Gastroesophageal sphincter (tissue), 4 donors: ENCODE measurements around the gene ROBO1. TPM values are rescaled to one million over a fixed set of nuclear protein-coding genes. Genes with fewer than 3 reads are reported as not detected.
"Not testable (repeated sequence)": the region's sequence is repeated elsewhere in the genome, so short reads cannot be mapped to it uniquely, and the experiment has no call there.

Experiments
- ATAC-seq: fragments of 150-250 bp; one replicate; pipeline ENCODE4 v1.9.1; 2016; ENCODE audit warnings: mild to moderate bottlenecking, moderate library complexity
- H3K27ac ChIP-seq, 4 donors: fragments of 200-600 bp; sonication (generic) in 3 of 4; 1 replicate in 3 of 4; 2 replicates in 1 of 4; pipeline ENCODE4 v1.5.1; 2016 to 2019
- H3K27me3 ChIP-seq: fragments of 200-600 bp; sonication (generic); one replicate; pipeline ENCODE4 v1.5.1; 2019
- H3K36me3 ChIP-seq, 2 donors: fragments of 200-600 bp; sonication (generic); one replicate each; pipeline ENCODE4 v1.5.1; 2019; ENCODE audit warnings: control low read depth in 1 of 2
- H3K4me1 ChIP-seq, 3 donors: fragments of 200-600 bp; sonication (generic); 1 replicate in 2 of 3; 2 replicates in 1 of 3; pipeline ENCODE4 v1.5.1; 2016 to 2019; ENCODE audit warnings: control low read depth in 2 of 3
- H3K4me3 ChIP-seq, 2 donors: fragments of 200-600 bp; sonication (generic); one replicate each; pipeline ENCODE4 v1.5.1; 2019; ENCODE audit warnings: mild to moderate bottlenecking in 1 of 2, moderate library complexity in 1 of 2
- H3K9me3 ChIP-seq, 3 donors: fragments of 200-600 bp; sonication (generic); one replicate each; pipeline ENCODE4 v1.5.1; 2017 to 2019; ENCODE audit warnings: control low read depth in 2 of 3
- EP300 ChIP-seq: sonication (generic); formaldehyde crosslinking; IDR thresholded peaks from one replicate; pipeline ENCODE4 v1.6.1; 2017; ENCODE audit warnings: antibody characterized with exemption, mild to moderate bottlenecking
- POLR2A ChIP-seq, 2 donors: fragments of 450-650 bp; IDR thresholded peaks; one replicate each; pipeline ENCODE4 v1.6.1; 2017; ENCODE audit warnings: antibody characterized with exemption in 2 of 2, mild to moderate bottlenecking in 2 of 2, moderate library complexity in 1 of 2
- POLR2AphosphoS5 ChIP-seq: sonication (generic); formaldehyde crosslinking; IDR thresholded peaks from one replicate; pipeline ENCODE4 v1.6.1; 2017; ENCODE audit warnings: antibody characterized with exemption
- WGBS, 2 donors: methylation state at CpG; one replicate each; pipeline ENCODE4 v1.1.5; 2018; ENCODE audit warnings: low coverage in 1 of 2; 5-methylcytosine and 5-hydroxymethylcytosine counted together
- total RNA-seq, 4 donors: library from RNA; depleted of rRNA; stranded (reverse); fragments of >200 nt; gene quantifications; one replicate each; pipeline ENCODE4 v1.1.0, GENCODE V29; 2016
- TF ChIP-seq, protein P1 (sequence below), 4 experiments: fragments of 200-600 bp in 2 of 4; fragments of 450-650 bp in 2 of 4; sonication (generic) in 1 of 4; IDR thresholded peaks; one replicate each; pipeline ENCODE4 v1.5.1; 2017 to 2019; ENCODE audit warnings: antibody characterized with exemption in 4 of 4, mild to moderate bottlenecking in 2 of 4, moderate library complexity in 2 of 4

Gene ROBO1
- total RNA-seq, 4 donors from 2014 or later: 9.7 to 15.3 (median 12.9) TPM

DNA sequence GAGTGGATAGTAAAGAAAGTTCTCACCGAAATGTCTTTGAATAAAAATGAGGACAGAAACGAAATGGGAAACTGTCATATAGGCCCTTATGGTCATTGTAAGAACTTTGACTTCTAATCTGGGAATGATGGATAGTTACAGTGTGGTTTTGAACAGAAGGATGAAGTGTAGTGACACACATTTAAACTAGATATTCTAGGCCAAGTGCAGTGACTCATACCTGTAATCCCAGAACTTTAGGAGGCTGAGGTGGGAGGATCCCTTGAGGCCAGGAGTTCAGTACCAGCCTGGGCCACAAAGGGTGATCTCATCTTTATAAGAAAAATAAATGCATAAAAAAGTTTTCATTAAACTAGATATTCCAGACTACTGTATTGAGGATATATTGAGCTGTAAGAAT is 452.8 kb downstream of the ROBO1 start:
- 30 to 61% methylated on average over 2 of the region's 2 CpGs for WGBS, 2 donors
- Histone ChIP-seq H3K27ac (no peak overlapping the region), H3K36me3 (no peaks in the 10 kb centered on the region), H3K9me3 (no peaks in the 10 kb centered on the region), H3K27me3 (no peaks in the 10 kb centered on the region), H3K4me1 (no peaks in the 10 kb centered on the region), H3K4me3 (no peak overlapping the region)
- no peak for ATAC-seq
- TF ChIP-seq POLR2AphosphoS5 (no peak), POLR2A (IDR thresholded peaks at IDR 0.05) (no peak), EP300 (no peak)
- TF ChIP-seq, protein P1, sequence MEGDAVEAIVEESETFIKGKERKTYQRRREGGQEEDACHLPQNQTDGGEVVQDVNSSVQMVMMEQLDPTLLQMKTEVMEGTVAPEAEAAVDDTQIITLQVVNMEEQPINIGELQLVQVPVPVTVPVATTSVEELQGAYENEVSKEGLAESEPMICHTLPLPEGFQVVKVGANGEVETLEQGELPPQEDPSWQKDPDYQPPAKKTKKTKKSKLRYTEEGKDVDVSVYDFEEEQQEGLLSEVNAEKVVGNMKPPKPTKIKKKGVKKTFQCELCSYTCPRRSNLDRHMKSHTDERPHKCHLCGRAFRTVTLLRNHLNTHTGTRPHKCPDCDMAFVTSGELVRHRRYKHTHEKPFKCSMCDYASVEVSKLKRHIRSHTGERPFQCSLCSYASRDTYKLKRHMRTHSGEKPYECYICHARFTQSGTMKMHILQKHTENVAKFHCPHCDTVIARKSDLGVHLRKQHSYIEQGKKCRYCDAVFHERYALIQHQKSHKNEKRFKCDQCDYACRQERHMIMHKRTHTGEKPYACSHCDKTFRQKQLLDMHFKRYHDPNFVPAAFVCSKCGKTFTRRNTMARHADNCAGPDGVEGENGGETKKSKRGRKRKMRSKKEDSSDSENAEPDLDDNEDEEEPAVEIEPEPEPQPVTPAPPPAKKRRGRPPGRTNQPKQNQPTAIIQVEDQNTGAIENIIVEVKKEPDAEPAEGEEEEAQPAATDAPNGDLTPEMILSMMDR (IDR thresholded peaks at IDR 0.05): no peak

DNA sequence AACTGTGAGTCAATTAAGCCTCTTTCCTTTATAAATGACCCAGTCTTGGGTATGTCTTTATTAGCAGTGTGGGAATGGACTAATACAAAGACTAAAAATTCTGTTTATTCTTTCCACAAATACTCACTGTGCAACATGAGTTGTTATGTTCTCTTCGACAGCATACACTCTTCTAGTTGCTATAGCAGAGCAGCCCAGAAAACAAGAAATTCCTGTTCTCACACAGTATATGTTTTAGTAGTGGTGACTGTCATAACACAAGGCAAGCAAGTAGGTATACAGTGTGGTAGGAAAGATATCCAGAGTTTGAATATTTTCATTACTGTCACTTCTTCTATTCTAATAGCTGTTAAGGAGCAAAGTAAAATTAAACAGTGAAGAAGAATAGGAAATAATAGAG is 453.3 kb downstream of the ROBO1 start:
- H3K27me3 ChIP-seq: no peaks in the 10 kb centered on the region
- no peak for TF ChIP-seq POLR2AphosphoS5
- H3K4me1 ChIP-seq: no peaks in the 10 kb centered on the region
- H3K4me3 ChIP-seq: no peak overlapping the region
- 50% methylated on average over 1 of the region's 1 CpG for WGBS, 2 donors
- H3K27ac ChIP-seq: no peak overlapping the region
- no peaks in the 10 kb centered on the region for H3K9me3 ChIP-seq
- H3K36me3 ChIP-seq: no peaks in the 10 kb centered on the region
- no peak for ATAC-seq

DNA sequence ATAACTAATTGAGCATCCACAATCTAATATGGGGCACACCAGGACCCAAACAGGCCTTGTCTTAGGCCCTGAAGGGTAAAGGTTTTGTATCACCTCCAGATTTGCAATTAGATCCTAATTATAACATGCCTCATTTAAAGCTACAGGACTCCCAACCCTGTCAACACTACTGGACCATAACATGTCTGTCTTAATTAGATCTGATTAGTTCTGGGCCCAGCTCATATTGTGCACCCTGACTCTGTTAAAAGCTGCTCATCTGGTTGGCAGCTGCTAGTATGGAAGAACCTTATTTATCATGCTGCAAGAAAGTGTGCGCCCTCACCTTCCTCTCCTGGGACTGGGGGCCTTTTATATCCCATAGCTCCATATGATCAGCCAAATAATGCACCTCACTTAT is 457.8 kb downstream of the ROBO1 start:
- no peaks in the 10 kb centered on the region for H3K36me3 ChIP-seq
- no peak for TF ChIP-seq POLR2A (IDR thresholded peaks at IDR 0.05)
- no peak for TF ChIP-seq POLR2AphosphoS5
- TF ChIP-seq, protein P1 (IDR thresholded peaks at IDR 0.05): no peak
- TF ChIP-seq EP300: no peak
- WGBS, 2 donors: 100% methylated on average over 1 of the region's 1 CpG
- H3K27me3 ChIP-seq: no peaks in the 10 kb centered on the region
- H3K4me1 ChIP-seq: no peaks in the 10 kb centered on the region
- no peak for ATAC-seq
- no peaks in the 10 kb centered on the region for H3K9me3 ChIP-seq
- no peak overlapping the region for H3K27ac ChIP-seq
- H3K4me3 ChIP-seq: no peak overlapping the region

- H3K27ac ChIP-seq: no peak overlapping the region
- H3K27me3 ChIP-seq: no peaks in the 10 kb centered on the region
- no peaks in the 10 kb centered on the region for H3K9me3 ChIP-seq
- H3K4me1 ChIP-seq: no peaks in the 10 kb centered on the region
- TF ChIP-seq POLR2A (IDR thresholded peaks at IDR 0.05) (no peak), EP300 (no peak), POLR2AphosphoS5 (no peak)
- TF ChIP-seq, protein P1 (IDR thresholded peaks at IDR 0.05): no peak
- H3K36me3 ChIP-seq: no peaks in the 10 kb centered on the region
- ATAC-seq: no peak
- WGBS, 2 donors: 50% methylated on average over 1 of the region's 1 CpG; no CpG with 5 or more reads in 1 of the 2 donors
- H3K4me3 ChIP-seq: no peak overlapping the region
Observed at GRCh38 chr3:79306934-79307570, 460.7 kb downstream of the ROBO1 start.

DNA sequence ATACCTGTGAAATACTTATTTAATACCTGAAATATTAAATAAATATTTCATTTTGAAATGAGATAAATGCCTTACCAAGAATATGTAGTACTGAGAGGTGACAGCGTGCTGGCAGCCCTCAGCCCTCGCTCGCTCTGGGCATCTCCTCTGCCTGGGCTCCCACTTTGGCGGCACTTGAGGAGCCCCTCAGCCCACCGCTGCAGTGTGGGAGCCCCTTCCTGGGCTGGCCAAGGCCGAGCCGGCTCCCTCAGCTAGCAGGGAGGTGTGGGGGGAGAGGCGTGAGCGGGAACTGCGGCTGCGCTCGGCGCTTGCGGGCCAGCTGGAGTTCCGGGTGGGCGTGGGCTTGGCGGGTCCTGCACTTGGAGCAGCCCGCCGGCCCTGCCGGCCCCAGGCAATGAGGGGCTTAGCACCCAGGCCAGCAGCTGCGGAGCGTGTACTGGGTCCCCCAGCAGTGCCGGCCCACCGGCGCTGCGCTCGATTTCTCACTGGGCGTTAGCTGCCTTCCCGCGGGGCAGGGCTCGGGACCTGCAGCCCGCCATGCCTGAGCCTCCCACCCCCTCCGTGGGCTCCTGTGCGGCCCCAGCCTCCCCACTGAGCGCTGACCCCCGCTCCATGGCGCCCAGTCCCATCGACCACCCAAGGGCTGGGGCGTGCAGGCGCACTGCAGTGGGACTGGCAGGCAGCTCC is 467.7 kb downstream of the ROBO1 start:
- H3K4me3 ChIP-seq, H3K9me3 ChIP-seq, H3K27ac ChIP-seq, H3K36me3 ChIP-seq, H3K27me3 ChIP-seq, ATAC-seq: not testable (repeated sequence)
- WGBS, 2 donors: 96 to 100% methylated on average over 3 of the region's 40 CpGs
- peaks cover 0 to 18% (median 0%) of the 10 kb centered on the region in 3 donors for H3K4me1 ChIP-seq
